MM.1S (cell line): Measurements from ENCODE around the gene MAG.

Experiments
- DNase-seq: peaks from one replicate; pipeline ENCODE4 v3.0.0-alpha.2; 2015
- H2AFZ ChIP-seq: fragments of 300-600 bp; sonication (generic); 2 replicates; pipeline ENCODE4 v1.6.0; 2016; ENCODE audit warnings: antibody characterized with exemption, low read length
- H3F3A ChIP-seq: fragments of 300-600 bp; sonication (generic); 2 replicates; pipeline ENCODE4 v1.6.1; 2016; ENCODE audit warnings: mild to moderate bottlenecking, antibody characterized with exemption, low read length, moderate library complexity, mixed read lengths; ENCODE audit not compliant: insufficient read depth
- H3K27ac ChIP-seq: fragments of 300-600 bp; sonication (generic); 2 replicates; pipeline ENCODE4 v1.5.1; 2016; ENCODE audit warnings: mild to moderate bottlenecking, low read length
- H3K27me3 ChIP-seq: fragments of 300-600 bp; sonication (generic); replicated peaks from 2 replicates; pipeline ENCODE4 v1.6.0; 2016; ENCODE audit warnings: low read length; ENCODE audit not compliant: insufficient read depth
- H3K36me3 ChIP-seq: fragments of 300-600 bp; sonication (generic); replicated peaks from 2 replicates; pipeline ENCODE4 v1.6.1; 2016; ENCODE audit warnings: mild to moderate bottlenecking, low read length, mixed read lengths; ENCODE audit not compliant: insufficient read depth
- H3K4me1 ChIP-seq: fragments of 300-600 bp; sonication (generic); 2 replicates; pipeline ENCODE4 v1.6.1; 2016; ENCODE audit warnings: low read length, mixed read lengths
- H3K4me2 ChIP-seq: fragments of 300-600 bp; sonication (generic); 2 replicates; pipeline ENCODE4 v1.6.0; 2016; ENCODE audit warnings: low read depth, low read length
- H3K4me3 ChIP-seq: fragments of 300-600 bp; sonication (generic); 2 replicates; pipeline ENCODE4 v1.5.1; 2016; ENCODE audit warnings: low read length, mixed read lengths
- H3K79me2 ChIP-seq: fragments of 300-600 bp; sonication (generic); 2 replicates; pipeline ENCODE4 v1.6.1; 2016; ENCODE audit warnings: mixed run types, low read length, mixed read lengths
- H3K9ac ChIP-seq: fragments of 300-600 bp; sonication (generic); 2 replicates; pipeline ENCODE4 v1.6.1; 2016; ENCODE audit warnings: low read length, mixed read lengths
- H3K9me2 ChIP-seq: fragments of 300-600 bp; sonication (generic); replicated peaks from 2 replicates; pipeline ENCODE4 v1.6.1; 2016; ENCODE audit warnings: mild to moderate bottlenecking, low read length, mixed read lengths; ENCODE audit not compliant: insufficient read depth
- H3K9me3 ChIP-seq: fragments of 300-600 bp; sonication (generic); replicated peaks from 2 replicates; pipeline ENCODE4 v1.6.1; 2016; ENCODE audit warnings: mild to moderate bottlenecking, low read length, mixed read lengths; ENCODE audit not compliant: insufficient read depth
- H4K20me1 ChIP-seq: fragments of 300-600 bp; sonication (generic); 2 replicates; pipeline ENCODE4 v1.6.1; 2016; ENCODE audit warnings: mild to moderate bottlenecking, low read length, moderate library complexity, mixed read lengths; ENCODE audit not compliant: insufficient read depth
- CTCF ChIP-seq: fragments of 300-600 bp; sonication (generic); IDR thresholded peaks from 2 replicates; pipeline ENCODE4 v1.5.1; 2016; ENCODE audit warnings: antibody characterized with exemption, low read length, mixed read lengths
- EZH2 ChIP-seq: fragments of 300-600 bp; sonication (generic); optimal IDR thresholded peaks from 2 replicates; pipeline ENCODE3; 2017; ENCODE audit warnings: low read depth, mild to moderate bottlenecking, antibody characterized with exemption, low read length, mixed read lengths
- EZH2phosphoT487 ChIP-seq: fragments of 300-600 bp; sonication (generic); IDR thresholded peaks from 2 replicates; pipeline ENCODE4 v1.6.1; 2018; ENCODE audit warnings: antibody characterized with exemption, low read length

The MAG gene

GRCh38 chr19:35256566-35256965 lies 35.4 kb upstream of the MAG start:
- H3K36me3 ChIP-seq: 0 out of 2 replicates have a peak, but pooled peaks cover 6% of the 10 kb centered on the region
- H3K27ac ChIP-seq: no peak overlapping the region
- no peaks in the 10 kb centered on the region for H3K9me3 ChIP-seq
- no peak overlapping the region for H2AFZ ChIP-seq
- no peaks in the 10 kb centered on the region for H3K27me3 ChIP-seq
- no peaks in the 10 kb centered on the region for H3K4me1 ChIP-seq
- TF ChIP-seq EZH2 (no peak), CTCF (no peak), EZH2phosphoT487 (no peak)
- no peaks in the 10 kb centered on the region for H3F3A ChIP-seq
- no peaks in the 10 kb centered on the region for H4K20me1 ChIP-seq
- no peak overlapping the region for H3K9ac ChIP-seq
- no peak overlapping the region for H3K4me3 ChIP-seq
- H3K9me2 ChIP-seq: no peaks in the 10 kb centered on the region
- no peak overlapping the region for H3K4me2 ChIP-seq
- H3K79me2 ChIP-seq: peaks cover 17% of the 10 kb centered on the region
- DNase-seq: no peak

GRCh38 chr19:35257113-35257461 lies 34.9 kb upstream of the MAG start:
- Histone ChIP-seq H3K9me3 (no peaks in the 10 kb centered on the region), H2AFZ (no peak overlapping the region), H3F3A (no peaks in the 10 kb centered on the region), H3K27ac (no peak overlapping the region), H3K27me3 (no peaks in the 10 kb centered on the region), H3K4me2 (no peak overlapping the region), H3K9ac (no peak overlapping the region), H3K4me3 (no peak overlapping the region), H3K79me2 (peaks cover 15% of the 10 kb centered on the region), H4K20me1 (no peaks in the 10 kb centered on the region), H3K36me3 (0 out of 2 replicates have a peak, but pooled peaks cover 6% of the 10 kb centered on the region), H3K4me1 (no peaks in the 10 kb centered on the region), H3K9me2 (no peaks in the 10 kb centered on the region)
- TF ChIP-seq EZH2 (no peak), CTCF (no peak), EZH2phosphoT487 (no peak)
- no peak for DNase-seq

- TF ChIP-seq EZH2 (no peak), EZH2phosphoT487 (no peak), CTCF (no peak)
- DNase-seq: no peak
- Histone ChIP-seq H2AFZ (no peak overlapping the region), H3K36me3 (no peaks in the 10 kb centered on the region), H3K27ac (no peak overlapping the region), H3K4me1 (no peaks in the 10 kb centered on the region), H3K9ac (no peak overlapping the region), H3K79me2 (no peaks in the 10 kb centered on the region), H3K9me2 (no peaks in the 10 kb centered on the region), H3K4me3 (no peak overlapping the region), H4K20me1 (no peaks in the 10 kb centered on the region), H3K4me2 (no peak overlapping the region), H3K27me3 (no peaks in the 10 kb centered on the region), H3K9me3 (no peaks in the 10 kb centered on the region), H3F3A (peaks cover 10% of the 10 kb centered on the region)
Measured at GRCh38 chr19:35260694-35261304, 31.2 kb upstream of the MAG start.
